BLaER1 treated with 17β-estradiol and CSF1 and Interleukin-3, amounts not matched to agents 10 nM and 100 nM (cell line): ENCODE results near the gene NPHP4.

ENCODE experiments used
- H3K27ac ChIP-seq, 11 experiments: shearing (Covaris generic); formaldehyde crosslinking; 2 replicates each; pipeline ENCODE4 v1.8.1; 2022
- H3K27me3 ChIP-seq, 11 experiments: shearing (Covaris generic); formaldehyde crosslinking; 2 replicates each; pipeline ENCODE4 v1.8.1; 2022
- H3K36me3 ChIP-seq, 11 experiments: shearing (Covaris generic); formaldehyde crosslinking; 2 replicates each; pipeline ENCODE4 v1.8.1; 2022
- H3K4me1 ChIP-seq, 10 experiments: shearing (Covaris generic); formaldehyde crosslinking; 2 replicates each; pipeline ENCODE4 v1.8.1; 2022
- H3K4me2 ChIP-seq, 11 experiments: shearing (Covaris generic); formaldehyde crosslinking; 2 replicates each; pipeline ENCODE4 v1.8.1; 2022
- H3K4me3 ChIP-seq, 10 experiments: shearing (Covaris generic); formaldehyde crosslinking; 2 replicates each; pipeline ENCODE4 v1.8.1; 2022
- H3K9ac ChIP-seq, 11 experiments: shearing (Covaris generic); formaldehyde crosslinking; 2 replicates each; pipeline ENCODE4 v1.8.1; 2022
- H3K9me3 ChIP-seq, 11 experiments: shearing (Covaris generic); formaldehyde crosslinking; replicated peaks in 1 of 11; 2 replicates each; pipeline ENCODE4 v1.8.1; 2022
- H4K20me1 ChIP-seq, 11 experiments: shearing (Covaris generic); formaldehyde crosslinking; 2 replicates each; pipeline ENCODE4 v1.8.1; 2022
- Cebpa-rat ChIP-seq, 11 experiments: shearing (Covaris generic); IDR thresholded peaks; 2 replicates each; pipeline ENCODE4 v1.8.1; 2022

The NPHP4 gene

DNA sequence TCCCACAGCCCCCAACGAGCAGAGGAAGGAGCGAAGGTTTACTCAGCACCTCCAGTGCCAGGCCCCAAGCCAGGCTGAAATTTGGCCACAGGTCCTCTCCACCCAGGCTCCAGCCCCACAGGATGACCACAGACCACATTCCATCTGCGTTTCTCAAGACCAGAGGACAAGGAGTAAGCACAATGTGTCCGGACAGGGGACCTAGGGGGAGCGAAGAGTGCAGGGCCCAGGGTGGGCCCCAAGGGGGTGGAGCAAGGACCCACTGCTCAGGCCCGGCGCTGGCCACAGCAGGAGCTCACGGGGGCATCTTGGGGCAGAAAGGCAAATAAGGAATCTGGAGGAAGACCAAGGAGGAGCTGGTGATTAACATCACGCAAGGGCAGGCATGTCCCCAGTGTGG is 100.5 kb downstream of the NPHP4 start:
- Histone ChIP-seq H3K4me3 (no peak overlapping the region), H3K9me3 (peaks cover 18 to 28% (median 22%) of the 10 kb centered on the region in 11 experiments), H3K36me3 (peaks cover 7 to 34% (median 17%) of the 10 kb centered on the region in 11 experiments; a peak in 19 of 22 replicates), H3K4me2 (peak overlapping the region in 8 of 11 experiments; percentile 19 to 97 (median 92); a peak in 14 of 22 replicates), H3K27ac (peak overlapping the region in 5 of 11 experiments; percentile 8 to 99 (median 94); a peak in 7 of 22 replicates), H3K27me3 (peaks cover 0 to 11% (median 0%) of the 10 kb centered on the region in 11 experiments; a peak in 1 of 22 replicates), H3K9ac (peak overlapping the region in 3 of 11 experiments; percentile 16 to 80 (median 29); a peak in 3 of 22 replicates), H3K4me1 (peaks cover 38 to 93% (median 76%) of the 10 kb centered on the region in 10 experiments), H4K20me1 (no peaks in the 10 kb centered on the region)
- TF ChIP-seq Cebpa-rat (IDR thresholded peaks at IDR 0.05) = no peak

DNA sequence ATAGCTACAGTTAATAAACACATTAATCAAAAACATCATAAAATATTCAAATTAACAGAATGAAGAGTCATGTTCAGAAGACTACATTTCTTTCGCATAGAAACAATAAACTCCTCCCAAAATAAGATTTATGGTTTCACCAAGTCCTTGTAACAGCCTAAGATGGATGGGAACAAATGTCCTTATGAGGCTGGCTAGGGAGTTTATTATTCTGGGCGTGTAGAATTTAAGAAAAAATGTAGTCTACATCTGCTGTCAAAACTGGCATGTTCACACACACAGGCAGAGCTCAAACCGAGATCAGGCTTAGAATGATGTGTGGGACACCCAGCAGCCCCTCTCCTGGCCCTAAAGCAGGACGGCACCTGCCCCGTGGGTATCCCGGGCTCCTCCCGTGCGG is 101.1 kb downstream of the NPHP4 start:
- peak overlapping the region in 3 of 11 experiments; percentile 29 to 90 (median 80); a peak in 3 of 22 replicates for H3K9ac ChIP-seq

DNA sequence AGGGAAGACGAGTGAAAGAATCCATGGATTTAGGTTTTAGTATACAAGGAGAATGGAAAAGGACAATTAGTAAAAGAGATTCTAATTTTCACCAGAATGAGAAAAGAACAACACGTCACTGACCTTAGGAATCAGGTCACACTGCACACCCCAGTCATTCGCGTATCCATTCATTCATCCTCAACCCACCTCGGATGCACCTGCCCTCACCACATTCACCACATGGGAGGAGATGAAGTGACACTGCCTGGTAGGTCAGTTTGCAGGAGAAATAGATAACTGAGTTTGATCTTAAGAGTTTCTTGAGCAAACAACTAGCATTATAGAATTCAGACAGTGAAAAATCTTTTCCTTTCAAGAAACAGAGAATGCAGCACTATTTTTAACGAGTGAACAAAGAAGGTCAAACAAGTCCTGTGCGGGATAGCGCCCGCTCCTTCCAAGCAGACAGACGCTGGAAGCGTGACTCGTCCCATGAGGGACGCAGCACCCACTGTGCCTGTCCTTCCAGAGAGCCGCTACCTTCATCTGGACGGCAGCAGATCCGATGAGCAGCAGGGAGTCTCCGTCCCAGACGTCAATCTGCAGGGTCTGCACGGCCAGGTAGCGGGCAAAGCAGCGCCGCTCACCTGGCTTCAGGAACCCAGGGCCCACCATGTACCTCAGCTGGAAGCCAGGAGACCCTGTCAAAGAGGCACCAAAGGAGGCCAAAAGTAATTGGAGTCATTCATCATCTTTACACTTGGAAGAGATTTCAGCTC is 101.7 kb downstream of the NPHP4 start:
- Histone ChIP-seq H3K36me3 (peaks cover 3 to 32% (median 21%) of the 10 kb centered on the region in 11 experiments; a peak in 19 of 22 replicates), H3K9me3 (peaks cover 17 to 31% (median 20%) of the 10 kb centered on the region in 11 experiments), H3K4me1 (peaks cover 41 to 93% (median 83%) of the 10 kb centered on the region in 10 experiments), H3K27me3 (peaks cover 0 to 11% (median 0%) of the 10 kb centered on the region in 11 experiments; a peak in 1 of 22 replicates), H3K9ac (peak overlapping the region in 6 of 11 experiments; percentile 80 to 90 (median 84); a peak in 11 of 22 replicates), H3K4me2 (peak overlapping the region; percentile 72 to 97 (median 92)), H3K27ac (peak overlapping the region in 7 of 11 experiments; percentile 93 to 99 (median 95); a peak in 12 of 22 replicates), H4K20me1 (no peaks in the 10 kb centered on the region), H3K4me3 (peak overlapping the region in 4 of 10 experiments; percentile 6 to 46 (median 31); a peak in 4 of 20 replicates)
- no peak for TF ChIP-seq Cebpa-rat (IDR thresholded peaks at IDR 0.05)

More for the DNA sequence above, 101.1 kb downstream of the NPHP4 start:
- peak overlapping the region in 8 of 11 experiments; percentile 82 to 97 (median 94); a peak in 16 of 22 replicates for H3K4me2 ChIP-seq
- H3K27me3 ChIP-seq = peaks cover 0 to 11% (median 0%) of the 10 kb centered on the region in 11 experiments; a peak in 1 of 22 replicates
- peak overlapping the region in 6 of 11 experiments; percentile 0 to 99 (median 94); a peak in 9 of 22 replicates for H3K27ac ChIP-seq
- H3K4me3 ChIP-seq = peak overlapping the region in 1 of 10 experiments; percentile 6; a peak in 1 of 20 replicates
- no peak for TF ChIP-seq Cebpa-rat (IDR thresholded peaks at IDR 0.05)
- peaks cover 17 to 28% (median 20%) of the 10 kb centered on the region in 11 experiments for H3K9me3 ChIP-seq
- no peaks in the 10 kb centered on the region for H4K20me1 ChIP-seq
- H3K4me1 ChIP-seq = peaks cover 41 to 93% (median 82%) of the 10 kb centered on the region in 10 experiments
- peaks cover 4 to 32% (median 20%) of the 10 kb centered on the region in 11 experiments; a peak in 16 of 22 replicates for H3K36me3 ChIP-seq

DNA sequence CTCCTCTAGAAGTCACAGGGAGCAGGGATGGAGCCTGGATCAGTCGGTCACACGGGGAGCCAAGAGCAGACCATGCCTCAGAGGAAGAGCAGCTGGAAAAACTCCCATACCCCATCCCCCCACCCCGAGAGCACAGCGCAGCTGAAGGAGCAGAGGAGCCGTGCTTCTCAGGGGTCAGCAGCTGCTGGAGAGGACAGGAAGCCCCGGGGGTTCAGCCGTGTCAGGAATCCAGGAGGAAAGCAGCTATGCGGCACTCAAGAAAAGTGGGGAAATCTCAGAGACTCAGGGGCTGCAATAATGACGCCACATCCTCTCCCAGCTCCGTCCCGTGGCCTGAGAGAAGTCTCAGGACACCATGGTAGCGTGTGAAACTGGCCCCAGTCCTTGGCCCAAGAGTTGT is 102.3 kb downstream of the NPHP4 start:
- peaks cover 41 to 96% (median 86%) of the 10 kb centered on the region in 10 experiments for H3K4me1 ChIP-seq
- peaks cover 0 to 11% (median 0%) of the 10 kb centered on the region in 11 experiments; a peak in 1 of 22 replicates for H3K27me3 ChIP-seq
- H3K4me2 ChIP-seq = peak overlapping the region; percentile 72 to 97 (median 92)
- H3K9me3 ChIP-seq = peaks cover 17 to 37% (median 26%) of the 10 kb centered on the region in 11 experiments
- H3K4me3 ChIP-seq = peak overlapping the region in 7 of 10 experiments; percentile 5 to 46 (median 33); a peak in 7 of 20 replicates
- no peak for TF ChIP-seq Cebpa-rat (IDR thresholded peaks at IDR 0.05)
- peaks cover 0 to 34% (median 17%) of the 10 kb centered on the region in 11 experiments; a peak in 17 of 22 replicates for H3K36me3 ChIP-seq
- H3K27ac ChIP-seq = peak overlapping the region in 9 of 11 experiments; percentile 90 to 99 (median 94); a peak in 17 of 22 replicates
- H3K9ac ChIP-seq = peak overlapping the region in 8 of 11 experiments; percentile 77 to 90 (median 82); a peak in 14 of 22 replicates
- no peaks in the 10 kb centered on the region for H4K20me1 ChIP-seq

DNA sequence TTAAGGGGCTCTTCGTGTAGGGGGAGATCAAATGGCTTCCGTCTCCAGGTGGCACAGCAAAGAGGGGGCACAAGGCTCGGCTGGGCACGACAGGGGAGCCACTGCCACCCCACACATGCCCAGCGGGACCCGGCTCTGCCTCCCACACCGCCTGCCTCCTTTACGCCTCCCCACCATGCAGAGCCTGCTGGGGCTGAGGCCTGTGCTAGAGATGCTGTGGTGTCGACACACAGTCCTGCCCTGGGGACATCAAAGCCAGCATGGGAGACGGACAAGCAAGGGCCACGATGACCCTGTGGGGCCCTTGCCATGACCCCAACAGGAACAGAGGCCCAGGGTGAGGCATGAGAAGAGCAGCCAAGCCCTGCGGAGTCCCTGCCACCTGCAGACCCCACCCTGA is 102.8 kb downstream of the NPHP4 start:
- H3K27ac ChIP-seq = peak overlapping the region in 9 of 11 experiments; percentile 90 to 99 (median 94); a peak in 17 of 22 replicates
- no peak for TF ChIP-seq Cebpa-rat (IDR thresholded peaks at IDR 0.05)
- H3K4me1 ChIP-seq = peaks cover 41 to 99% (median 87%) of the 10 kb centered on the region in 10 experiments
- H3K9ac ChIP-seq = peak overlapping the region in 8 of 11 experiments; percentile 77 to 90 (median 82); a peak in 14 of 22 replicates
- H3K36me3 ChIP-seq = peaks cover 0 to 38% (median 17%) of the 10 kb centered on the region in 11 experiments; a peak in 17 of 22 replicates
- peak overlapping the region in 7 of 10 experiments; percentile 5 to 46 (median 33); a peak in 7 of 20 replicates for H3K4me3 ChIP-seq
- peaks cover 0 to 11% (median 0%) of the 10 kb centered on the region in 11 experiments; a peak in 1 of 22 replicates for H3K27me3 ChIP-seq
- peak overlapping the region; percentile 72 to 97 (median 92) for H3K4me2 ChIP-seq
- H3K9me3 ChIP-seq = peaks cover 17 to 35% (median 26%) of the 10 kb centered on the region in 11 experiments
- H4K20me1 ChIP-seq = no peaks in the 10 kb centered on the region

DNA sequence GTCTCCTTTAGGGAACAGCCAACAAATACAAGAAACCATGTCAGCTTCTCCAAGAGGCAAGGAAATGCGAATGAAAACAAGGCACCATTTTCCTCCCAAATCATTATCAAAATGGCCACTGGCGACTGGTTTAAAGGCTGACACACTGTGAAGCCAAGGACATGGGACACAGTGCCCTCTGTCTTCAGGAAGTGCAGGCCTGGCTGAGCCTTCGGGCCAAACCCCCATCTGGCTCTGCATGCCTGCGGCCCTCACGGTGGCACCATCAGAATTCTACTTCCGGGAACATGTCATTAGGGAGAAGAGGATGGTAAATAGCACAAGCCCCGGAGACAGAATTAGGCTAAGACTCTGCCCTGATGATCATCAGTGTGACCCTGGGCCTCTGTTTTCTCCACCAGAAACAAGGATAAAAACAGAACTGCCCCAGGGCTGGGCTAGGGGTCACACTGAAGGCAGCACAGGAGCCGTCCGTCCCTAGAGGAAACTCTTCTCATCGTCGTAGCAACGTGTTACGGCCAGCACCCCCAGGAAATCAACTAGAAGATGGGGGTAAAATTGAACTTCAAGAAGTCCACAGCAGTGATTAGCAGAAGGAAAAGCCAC is 103.5 kb downstream of the NPHP4 start:
- Histone ChIP-seq H3K9me3 (peaks cover 16 to 36% (median 23%) of the 10 kb centered on the region in 11 experiments), H3K27ac (peak overlapping the region; percentile 88 to 99 (median 94)), H3K4me3 (peak overlapping the region in 6 of 10 experiments; percentile 7 to 46 (median 32); a peak in 5 of 20 replicates), H3K9ac (peak overlapping the region; percentile 65 to 90 (median 81); a peak in 21 of 22 replicates), H4K20me1 (no peaks in the 10 kb centered on the region), H3K4me2 (peak overlapping the region; percentile 72 to 97 (median 92)), H3K27me3 (peaks cover 0 to 11% (median 0%) of the 10 kb centered on the region in 11 experiments; a peak in 1 of 22 replicates), H3K36me3 (peaks cover 3 to 44% (median 21%) of the 10 kb centered on the region in 11 experiments; a peak in 21 of 22 replicates), H3K4me1 (peaks cover 41 to 98% (median 90%) of the 10 kb centered on the region in 10 experiments)
- TF ChIP-seq Cebpa-rat (IDR thresholded peaks at IDR 0.05) = no peak

DNA sequence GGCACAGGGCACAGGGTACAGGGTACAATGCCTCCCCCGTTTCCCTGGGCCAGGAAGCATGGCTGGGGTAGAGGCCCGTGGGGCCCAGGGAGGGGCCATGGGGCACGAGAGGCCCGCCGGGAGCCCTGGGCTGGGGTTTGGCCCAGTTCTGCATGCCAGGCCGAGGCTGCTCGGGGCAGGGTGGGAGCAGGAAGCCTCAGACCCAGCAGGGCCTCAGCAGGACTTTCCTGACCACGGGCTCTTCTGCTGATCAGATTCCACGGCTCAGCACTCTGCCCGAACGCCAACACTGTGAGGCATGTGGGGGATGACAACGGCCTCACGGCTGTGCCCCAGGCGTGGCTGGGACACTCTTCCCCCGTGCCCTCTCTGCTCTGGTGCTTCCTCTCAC is 104.3 kb downstream of the NPHP4 start:
- Histone ChIP-seq H3K36me3 (peaks cover 11 to 45% (median 23%) of the 10 kb centered on the region in 11 experiments), H3K4me1 (peaks cover 41 to 98% (median 92%) of the 10 kb centered on the region in 10 experiments), H4K20me1 (no peaks in the 10 kb centered on the region), H3K9me3 (peaks cover 12 to 36% (median 22%) of the 10 kb centered on the region in 11 experiments; a peak in 21 of 22 replicates), H3K27ac (peak overlapping the region; percentile 88 to 99 (median 94)), H3K4me3 (peak overlapping the region in 8 of 10 experiments; percentile 2 to 46 (median 42); a peak in 12 of 20 replicates), H3K27me3 (peaks cover 0 to 11% (median 0%) of the 10 kb centered on the region in 11 experiments; a peak in 1 of 22 replicates), H3K9ac (peak overlapping the region; percentile 65 to 90 (median 81)), H3K4me2 (peak overlapping the region; percentile 72 to 97 (median 92))
- no peak for TF ChIP-seq Cebpa-rat (IDR thresholded peaks at IDR 0.05)
